ENCODE data around the gene PALLD.

Gene PALLD

GRCh38 chr4:168859888-168860694, 363.2 kb downstream of the PALLD start:
- no peak overlapping the region for H3K9ac ChIP-seq
- no peak for TF ChIP-seq Cebpa-rat (IDR thresholded peaks at IDR 0.05)
- no peak overlapping the region for H3K27ac ChIP-seq
- peak overlapping the region in 1 of 11 experiments; percentile 15; a peak in 2 of 22 replicates for H3K4me2 ChIP-seq
- H4K20me1 ChIP-seq = no peaks in the 10 kb centered on the region; a peak in 1 of 22 replicates
- H3K36me3 ChIP-seq = peaks cover 0 to 8% (median 0%) of the 10 kb centered on the region in 11 experiments; a peak in 1 of 22 replicates
- no peaks in the 10 kb centered on the region for H3K27me3 ChIP-seq
- H3K9me3 ChIP-seq (replicated peaks in 1 of 11) = peaks cover 0 to 8% (median 0%) of the 10 kb centered on the region in 11 experiments; a peak in 1 of 22 replicates
- peaks cover 0 to 8% (median 0%) of the 10 kb centered on the region in 10 experiments; a peak in 2 of 20 replicates for H3K4me1 ChIP-seq
- H3K4me3 ChIP-seq = no peak overlapping the region

GRCh38 chr4:168860827-168861226, 364.0 kb downstream of the PALLD start:
- peaks cover 0 to 8% (median 0%) of the 10 kb centered on the region in 10 experiments; a peak in 2 of 20 replicates for H3K4me1 ChIP-seq
- H3K4me2 ChIP-seq = peak overlapping the region in 1 of 11 experiments; percentile 15; a peak in 2 of 22 replicates
- no peaks in the 10 kb centered on the region for H3K27me3 ChIP-seq
- H3K9ac ChIP-seq = no peak overlapping the region
- peaks cover 0 to 3% (median 0%) of the 10 kb centered on the region in 11 experiments; a peak in 1 of 22 replicates for H3K9me3 ChIP-seq (replicated peaks in 1 of 11)
- H3K4me3 ChIP-seq = no peak overlapping the region
- H3K27ac ChIP-seq = no peak overlapping the region
- peaks cover 0 to 6% (median 0%) of the 10 kb centered on the region in 11 experiments; a peak in 1 of 22 replicates for H3K36me3 ChIP-seq
- no peaks in the 10 kb centered on the region; a peak in 1 of 22 replicates for H4K20me1 ChIP-seq
- TF ChIP-seq Cebpa-rat (IDR thresholded peaks at IDR 0.05) = no peak

- H3K4me3 ChIP-seq = no peak overlapping the region
- H3K27ac ChIP-seq = no peak overlapping the region
- no peak overlapping the region for H3K9ac ChIP-seq
- H3K4me2 ChIP-seq = no peak overlapping the region
- no peaks in the 10 kb centered on the region for H3K27me3 ChIP-seq
- 0 out of 22 replicates have a peak, but pooled peaks cover 0 to 3% (median 0%) of the 10 kb centered on the region in 11 experiments for H3K36me3 ChIP-seq
- peaks cover 0 to 18% (median 0%) of the 10 kb centered on the region in 10 experiments; a peak in 7 of 20 replicates for H3K4me1 ChIP-seq
- H3K9me3 ChIP-seq (replicated peaks in 1 of 11) = no peaks in the 10 kb centered on the region
- TF ChIP-seq Cebpa-rat (IDR thresholded peaks at IDR 0.05) = no peak
- no peaks in the 10 kb centered on the region for H4K20me1 ChIP-seq
Observed at GRCh38 chr4:168863719-168864647, 367.1 kb downstream of the PALLD start.

GRCh38 chr4:168864821-168865541, 368.1 kb downstream of the PALLD start:
- TF ChIP-seq Cebpa-rat (IDR thresholded peaks at IDR 0.05) = no peak
- Histone ChIP-seq H3K4me2 (no peak overlapping the region), H3K9me3 (replicated peaks in 1 of 11) (no peaks in the 10 kb centered on the region), H3K4me1 (peaks cover 0 to 17% (median 0%) of the 10 kb centered on the region in 10 experiments; a peak in 7 of 20 replicates), H3K27me3 (no peaks in the 10 kb centered on the region), H4K20me1 (no peaks in the 10 kb centered on the region), H3K27ac (no peak overlapping the region), H3K4me3 (no peak overlapping the region), H3K9ac (no peak overlapping the region), H3K36me3 (no peaks in the 10 kb centered on the region)

GRCh38 chr4:168865854-168866253, 369.0 kb downstream of the PALLD start:
- H3K27ac ChIP-seq = no peak overlapping the region
- no peak for TF ChIP-seq Cebpa-rat (IDR thresholded peaks at IDR 0.05)
- no peak overlapping the region for H3K9ac ChIP-seq
- no peaks in the 10 kb centered on the region for H3K9me3 ChIP-seq (replicated peaks in 1 of 11)
- no peaks in the 10 kb centered on the region for H3K36me3 ChIP-seq
- H3K4me3 ChIP-seq = no peak overlapping the region
- no peaks in the 10 kb centered on the region for H3K27me3 ChIP-seq
- H4K20me1 ChIP-seq = no peaks in the 10 kb centered on the region
- no peak overlapping the region for H3K4me2 ChIP-seq
- H3K4me1 ChIP-seq = peaks cover 0 to 10% (median 0%) of the 10 kb centered on the region in 10 experiments; a peak in 6 of 20 replicates

- Histone ChIP-seq H3K36me3 (0 out of 22 replicates have a peak, but pooled peaks cover 0 to under 1% (median 0%) of the 10 kb centered on the region in 11 experiments), H3K9ac (no peak overlapping the region), H3K9me3 (replicated peaks in 1 of 11) (no peaks in the 10 kb centered on the region), H3K27ac (no peak overlapping the region), H3K4me2 (no peak overlapping the region), H3K27me3 (peaks cover 0 to 2% (median 0%) of the 10 kb centered on the region in 11 experiments; a peak in 1 of 22 replicates), H3K4me1 (peaks cover 0 to 10% (median 0%) of the 10 kb centered on the region in 10 experiments; a peak in 6 of 20 replicates), H3K4me3 (no peak overlapping the region), H4K20me1 (no peaks in the 10 kb centered on the region)
- no peak for TF ChIP-seq Cebpa-rat (IDR thresholded peaks at IDR 0.05)
Observed at GRCh38 chr4:168866635-168867034, 369.8 kb downstream of the PALLD start.

GRCh38 chr4:168867128-168867527, 370.3 kb downstream of the PALLD start:
- no peaks in the 10 kb centered on the region for H4K20me1 ChIP-seq
- no peak overlapping the region for H3K9ac ChIP-seq
- H3K9me3 ChIP-seq (replicated peaks in 1 of 11) = no peaks in the 10 kb centered on the region
- H3K27me3 ChIP-seq = peaks cover 0 to 6% (median 0%) of the 10 kb centered on the region in 11 experiments; a peak in 1 of 22 replicates
- H3K27ac ChIP-seq = no peak overlapping the region
- H3K36me3 ChIP-seq = peaks cover 0 to 5% (median 0%) of the 10 kb centered on the region in 11 experiments; a peak in 1 of 22 replicates
- H3K4me2 ChIP-seq = no peak overlapping the region
- no peak for TF ChIP-seq Cebpa-rat (IDR thresholded peaks at IDR 0.05)
- peaks cover 0 to 10% (median 0%) of the 10 kb centered on the region in 10 experiments; a peak in 6 of 20 replicates for H3K4me1 ChIP-seq
- no peak overlapping the region for H3K4me3 ChIP-seq

Data from BLaER1 treated with 17β-estradiol and CSF1 and Interleukin-3, amounts not matched to agents 10 nM and 100 nM (cell line).